B cell (primary cell): ENCODE measurements around the gene ZSWIM7. TPM values are rescaled to one million over a fixed set of nuclear protein-coding genes. Genes with fewer than 3 reads are reported as not detected.

Experiments used
- ATAC-seq: fragments of 200-7000 bp; cut with Tn5 transposase; one replicate; pipeline ENCODE4 v1.10.0; 2021; ENCODE audit warnings: low read depth, mild to moderate bottlenecking, moderate number of reproducible peaks, moderate library complexity
- CTCF ChIA-PET: fragments of 350-600 bp; sonication (Branson Sonifier 250); formaldehyde crosslinking; loops from one replicate; lab custom pipeline; 2021; ENCODE audit warnings: antibody characterized with exemption, inconsistent platforms; lab: Charles Lee
- POLR2A ChIA-PET: fragments of 350-600 bp; sonication (Branson Sonifier 250); formaldehyde crosslinking; loops from one replicate; lab custom pipeline; 2021; ENCODE audit warnings: antibody characterized with exemption; lab: Charles Lee
- DNase-seq: peaks from one replicate; pipeline ENCODE4 v3.0.0; 2013
- H2AFZ ChIP-seq: 2 replicates; pipeline ENCODE4 v1.6.1; 2012; ENCODE audit warnings: mild to moderate bottlenecking, low read depth, low read length; ENCODE audit not compliant: insufficient read depth, poor library complexity, severe bottlenecking
- H3K27ac ChIP-seq, 2 donors: 1 replicate in 1 of 2; 2 replicates in 1 of 2; pipeline ENCODE4 v1.5.1; 2012 to 2013; ENCODE audit warnings: low read length in 2 of 2, mild to moderate bottlenecking in 2 of 2, moderate library complexity in 1 of 2
- H3K27me3 ChIP-seq, 4 experiments: fragments of 200-600 bp in 1 of 4; sonication (generic) in 1 of 4; replicated peaks in 1 of 4; 1 replicate in 2 of 4; 2 replicates in 2 of 4; pipeline versions ENCODE4 v1.6.1 to v1.7.0; 2013 to 2016; ENCODE audit warnings: low read length in 3 of 4, mild to moderate bottlenecking in 2 of 4, mixed read lengths in 1 of 4, moderate library complexity in 1 of 4; ENCODE audit not compliant: insufficient read depth in 4 of 4, control insufficient read depth in 3 of 4; ENCODE audit errors: control extremely low read depth in 1 of 4
- H3K36me3 ChIP-seq, 2 experiments: replicated peaks in 1 of 2; 1 replicate in 1 of 2; 2 replicates in 1 of 2; pipeline versions ENCODE4 v1.6.1 to v1.7.1; 2013; ENCODE audit warnings: low read length in 1 of 2; ENCODE audit not compliant: insufficient read depth in 2 of 2, control insufficient read depth in 1 of 2; ENCODE audit errors: control extremely low read depth in 1 of 2, extremely low read depth in 1 of 2
- H3K4me1 ChIP-seq, 2 donors: fragments of 200-600 bp in 1 of 2; sonication (generic) in 1 of 2; 1 replicate in 1 of 2; 2 replicates in 1 of 2; pipeline versions ENCODE4 v1.5.1 to v1.6.1; 2013 to 2017; ENCODE audit warnings: low read length in 2 of 2; ENCODE audit not compliant: control insufficient read depth in 2 of 2, insufficient read depth in 2 of 2
- H3K4me2 ChIP-seq: replicated peaks from 2 replicates; pipeline ENCODE3; 2012; ENCODE audit warnings: mild to moderate bottlenecking, low read depth, low read length; ENCODE audit not compliant: poor library complexity, severe bottlenecking
- H3K4me3 ChIP-seq, 5 experiments: fragments of 200-600 bp in 1 of 5; sonication (generic) in 1 of 5; 1 replicate in 3 of 5; 2 replicates in 2 of 5; pipeline versions ENCODE4 v1.5.1 to v1.7.0; 2011 to 2016; ENCODE audit warnings: low read length in 4 of 5, mild to moderate bottlenecking in 4 of 5, low read depth in 2 of 5, control low read depth in 1 of 5, moderate library complexity in 1 of 5; ENCODE audit not compliant: insufficient read depth in 1 of 5; ENCODE audit errors: control extremely low read depth in 1 of 5, extremely low read depth in 1 of 5
- H3K79me2 ChIP-seq: fragments of 200-600 bp; sonication (generic); one replicate; pipeline ENCODE4 v1.6.0; 2016; ENCODE audit warnings: low read length; ENCODE audit not compliant: control insufficient read depth, insufficient read depth
- H3K9ac ChIP-seq: fragments of 200-600 bp; sonication (generic); 2 replicates; pipeline ENCODE4 v1.6.1; 2017; ENCODE audit warnings: mild to moderate bottlenecking, low read length, moderate library complexity
- H3K9me3 ChIP-seq, 3 donors: one replicate each; pipeline versions ENCODE4 v1.6.1 to v1.7.1; 2013; ENCODE audit warnings: low read length in 2 of 3; ENCODE audit not compliant: control insufficient read depth in 2 of 3, insufficient read depth in 1 of 3; ENCODE audit errors: control extremely low read depth in 1 of 3
- H4K20me1 ChIP-seq: 2 replicates; pipeline ENCODE4 v1.6.0; 2012; ENCODE audit warnings: mild to moderate bottlenecking, low read length; ENCODE audit not compliant: insufficient read depth, control insufficient read depth, poor library complexity, severe bottlenecking
- H3K27ac Mint-ChIP-seq: one replicate; pipeline ENCODE4 v1.8.0; 2021; ENCODE audit warnings: mixed read lengths
- H3K27me3 Mint-ChIP-seq: one replicate; pipeline ENCODE4 v1.8.0; 2021; ENCODE audit warnings: mixed read lengths
- H3K4me1 Mint-ChIP-seq: one replicate; pipeline ENCODE4 v1.8.0; 2021; ENCODE audit warnings: mixed read lengths
- H3K4me3 Mint-ChIP-seq: one replicate; pipeline ENCODE4 v1.8.0; 2021; ENCODE audit warnings: mixed read lengths
- H3K9me3 Mint-ChIP-seq: one replicate; pipeline ENCODE4 v1.8.0; 2022; ENCODE audit warnings: mixed read lengths; ENCODE audit not compliant: insufficient read depth
- CTCF ChIP-seq: fragments of 200-600 bp; IDR thresholded peaks from one replicate; pipeline ENCODE4 v1.8.0; 2022; ENCODE audit warnings: antibody characterized with exemption, mild to moderate bottlenecking
- EZH2 ChIP-seq: IDR thresholded peaks from 2 replicates; pipeline ENCODE4 v1.6.1; 2012; ENCODE audit warnings: borderline replicate concordance, low read depth, mild to moderate bottlenecking, moderate library complexity, low read length; ENCODE audit not compliant: insufficient read depth, poor library complexity, severe bottlenecking
- WGBS: methylation state at CpG from one replicate; pipeline ENCODE4 v1.1.5; 2013; ENCODE audit warnings: missing lambda C conversion rate; ENCODE audit not compliant: insufficient coverage; 5-methylcytosine and 5-hydroxymethylcytosine counted together
- intact Hi-C: fragments of 100-400 bp; cut with micrococcal nuclease; formaldehyde crosslinking; loops from one replicate; pipeline ENCODE4 v1.10.0; 2022
- polyA plus RNA-seq: library from polyadenylated mRNA; depleted of rRNA; stranded (reverse); fragments of >200 nt; gene quantifications from 2 replicates; pipeline ENCODE4 v1.2.3, GENCODE V29; 2012
- total RNA-seq, 2 donors: library from RNA; stranded (reverse); fragments of 120-200 nt in 1 of 2; gene quantifications; 1 replicate in 1 of 2; 2 replicates in 1 of 2; pipeline versions ENCODE4 v1.2.3 to v1.2.4, GENCODE V29; 2013 to 2022

Gene ZSWIM7
- total and polyA plus RNA-seq, 2 donors (not counting 1 experiment from before 2014, with no cell fraction given) = 25.1 to 39.3 TPM

GRCh38 chr17:15951368-15952047 is 48.0 kb downstream of the ZSWIM7 start:
- peaks cover 20% of the 10 kb centered on the region for H3K27me3 Mint-ChIP-seq
- H2AFZ ChIP-seq = no peak overlapping the region
- H3K4me3 Mint-ChIP-seq = no peak overlapping the region
- H3K4me3 ChIP-seq = no peak overlapping the region
- CTCF ChIA-PET = no interaction called here
- H3K4me1 Mint-ChIP-seq = no peaks in the 10 kb centered on the region
- no peak overlapping the region for H3K9ac ChIP-seq
- ATAC-seq (no peak), DNase-seq (no peak)
- H3K9me3 ChIP-seq = no peaks in the 10 kb centered on the region
- H3K4me2 ChIP-seq = no peak overlapping the region
- H3K36me3 ChIP-seq = no peaks in the 10 kb centered on the region
- no peak overlapping the region for H3K27ac Mint-ChIP-seq
- WGBS = 94% methylated on average over 5 of the region's 6 CpGs
- H3K9me3 Mint-ChIP-seq = no peaks in the 10 kb centered on the region
- intact Hi-C loops = no loop called here
- POLR2A ChIA-PET = no interaction called here
- H3K27ac ChIP-seq = no peak overlapping the region
- H3K4me1 ChIP-seq = no peaks in the 10 kb centered on the region
- TF ChIP-seq EZH2 (no peak), CTCF (no peak)
- peaks cover 0 to 7% (median 0%) of the 10 kb centered on the region in 4 experiments for H3K27me3 ChIP-seq
- no peaks in the 10 kb centered on the region for H4K20me1 ChIP-seq
- no peaks in the 10 kb centered on the region for H3K79me2 ChIP-seq

- ChIA-PET CTCF (no interaction called here), POLR2A (no interaction called here)
- Histone ChIP-seq H3K4me2 (no peak overlapping the region), H3K79me2 (no peaks in the 10 kb centered on the region), H3K9ac (no peak overlapping the region), H3K4me3 (no peak overlapping the region), H3K36me3 (no peaks in the 10 kb centered on the region), H3K27ac (no peak overlapping the region), H4K20me1 (no peaks in the 10 kb centered on the region), H3K4me1 (peaks cover 15 to 18% of the 10 kb centered on the region in 2 donors), H2AFZ (no peak overlapping the region), H3K9me3 (no peaks in the 10 kb centered on the region), H3K27me3 (peaks cover 0 to 38% (median 14%) of the 10 kb centered on the region in 4 experiments)
- no peak for TF ChIP-seq EZH2
- TF ChIP-seq CTCF = no peak
- H3K4me3 Mint-ChIP-seq = no peak overlapping the region
- H3K9me3 Mint-ChIP-seq = no peaks in the 10 kb centered on the region
- H3K27me3 Mint-ChIP-seq = peaks cover 26% of the 10 kb centered on the region
- DNase-seq (no peak), ATAC-seq (no peak)
- 89% methylated on average over 8 of the region's 16 CpGs for WGBS
- intact Hi-C loops = no loop called here
- peaks cover 14% of the 10 kb centered on the region for H3K4me1 Mint-ChIP-seq
- H3K27ac Mint-ChIP-seq = no peak overlapping the region
Measured at GRCh38 chr17:15947976-15948752, 51.3 kb downstream of the ZSWIM7 start.
